ENCODE data around the gene EIF4EBP2. TPM values are rescaled to one million over a fixed set of nuclear protein-coding genes. Genes with fewer than 3 reads are reported as not detected.

EIF4EBP2 gene
- 146 TPM for total RNA-seq (ENCODE audit: unreplicated experiment)
- long read RNA-seq, full-length matches to known transcripts = 51 of 70 reads
- long read RNA-seq, partial matches to known transcripts = 6 of 70 reads
- long read RNA-seq, other reads (novel, unspliced or antisense) = 13 of 70 reads

- peak within 1 kb of the TSS; percentile 99 for H3K4me3 Mint-ChIP-seq (ENCODE audit: unreplicated experiment)
- no peak for TF ChIP-seq CTCF (IDR thresholded peaks at IDR 0.05; ENCODE audit: unreplicated experiment)
- peaks cover 32% of the 10 kb centered on the region for H3K4me1 Mint-ChIP-seq (ENCODE audit: unreplicated experiment)
- no peaks in the 10 kb centered on the region for H3K9me3 Mint-ChIP-seq (ENCODE audit: unreplicated experiment)
- peak within 1 kb of the TSS; percentile 96 for H3K27ac Mint-ChIP-seq (ENCODE audit: unreplicated experiment)
- peak; percentile 100 for DNase-seq (ENCODE audit: low spot score)
- peaks cover 15% of the 10 kb centered on the region for H3K36me3 Mint-ChIP-seq (ENCODE audit: low read depth, unreplicated experiment)
- peaks cover 14% of the 10 kb centered on the region for H3K27me3 Mint-ChIP-seq (ENCODE audit: unreplicated experiment)
Measured at GRCh38 chr10:70404036-70404786, at the start of gene EIF4EBP2. Gene EIF4EBP2 (plus strand): TSS chr10:70404145. CDS start chr10:70404402, 257 bp downstream.

- H3K9me3 Mint-ChIP-seq (ENCODE audit: unreplicated experiment) = no peaks in the 10 kb centered on the region
- no peak overlapping the region for H3K27ac Mint-ChIP-seq (ENCODE audit: unreplicated experiment)
- no peaks in the 10 kb centered on the region for H3K4me1 Mint-ChIP-seq (ENCODE audit: unreplicated experiment)
- peaks cover 5% of the 10 kb centered on the region for H3K27me3 Mint-ChIP-seq (ENCODE audit: unreplicated experiment)
- no peak overlapping the region for H3K4me3 Mint-ChIP-seq (ENCODE audit: unreplicated experiment)
- H3K36me3 Mint-ChIP-seq (ENCODE audit: low read depth, unreplicated experiment) = no peaks in the 10 kb centered on the region
- no peak for DNase-seq (ENCODE audit: low spot score)
- TF ChIP-seq CTCF (IDR thresholded peaks at IDR 0.05; ENCODE audit: unreplicated experiment) = no peak
Measured at GRCh38 chr10:70354556-70354955, 49.4 kb upstream of the EIF4EBP2 start.

GRCh38 chr10:70355051-70356021, 48.6 kb upstream of the EIF4EBP2 start:
- H3K27ac Mint-ChIP-seq (ENCODE audit: unreplicated experiment) = no peak overlapping the region
- no peak for DNase-seq (ENCODE audit: low spot score)
- no peaks in the 10 kb centered on the region for H3K9me3 Mint-ChIP-seq (ENCODE audit: unreplicated experiment)
- no peaks in the 10 kb centered on the region for H3K4me1 Mint-ChIP-seq (ENCODE audit: unreplicated experiment)
- no peaks in the 10 kb centered on the region for H3K36me3 Mint-ChIP-seq (ENCODE audit: low read depth, unreplicated experiment)
- no peak overlapping the region for H3K4me3 Mint-ChIP-seq (ENCODE audit: unreplicated experiment)
- TF ChIP-seq CTCF (IDR thresholded peaks at IDR 0.05; ENCODE audit: unreplicated experiment) = no peak
- peaks cover 5% of the 10 kb centered on the region for H3K27me3 Mint-ChIP-seq (ENCODE audit: unreplicated experiment)

GRCh38 chr10:70357565-70357964, 46.4 kb upstream of the EIF4EBP2 start:
- no peak for DNase-seq (ENCODE audit: low spot score)
- TF ChIP-seq CTCF (IDR thresholded peaks at IDR 0.05; ENCODE audit: unreplicated experiment) = no peak
- Mint-ChIP-seq H3K4me3 (ENCODE audit: unreplicated experiment) (no peak overlapping the region), H3K4me1 (ENCODE audit: unreplicated experiment) (no peaks in the 10 kb centered on the region), H3K9me3 (ENCODE audit: unreplicated experiment) (no peaks in the 10 kb centered on the region), H3K27ac (ENCODE audit: unreplicated experiment) (no peak overlapping the region), H3K27me3 (ENCODE audit: unreplicated experiment) (peaks cover 5% of the 10 kb centered on the region), H3K36me3 (ENCODE audit: low read depth, unreplicated experiment) (no peaks in the 10 kb centered on the region)
